Endothelial cell (in vitro differentiated cells): ENCODE measurements around the gene ITGA6. TPM values are rescaled to one million over a fixed set of nuclear protein-coding genes. Genes with fewer than 3 reads are reported as not detected.
A peak's percentile ranks its signal among the peaks of the same experiment; 100 is the strongest.
"Not testable (repeated sequence)": the region's sequence is repeated elsewhere in the genome, so short reads cannot be mapped to it uniquely, and the experiment has no call there.

Source experiments
- DNase-seq: peaks from one replicate; pipeline ENCODE4 v3.0.0; 2021; ENCODE audit warnings: low spot score
- H3K27ac Mint-ChIP-seq: one replicate; pipeline ENCODE4 v1.8.0; 2021; ENCODE audit warnings: mixed read lengths, inconsistent platforms; ENCODE audit not compliant: unreplicated experiment
- H3K27me3 Mint-ChIP-seq: one replicate; pipeline ENCODE4 v1.8.0; 2021; ENCODE audit warnings: mild to moderate bottlenecking, moderate library complexity, mixed read lengths, inconsistent platforms; ENCODE audit not compliant: unreplicated experiment
- H3K36me3 Mint-ChIP-seq: one replicate; pipeline ENCODE4 v1.8.0; 2021; ENCODE audit warnings: mild to moderate bottlenecking, low read depth, mixed read lengths, inconsistent platforms; ENCODE audit not compliant: unreplicated experiment
- H3K4me1 Mint-ChIP-seq: one replicate; pipeline ENCODE4 v1.8.0; 2021; ENCODE audit warnings: mild to moderate bottlenecking, mixed read lengths, inconsistent platforms; ENCODE audit not compliant: unreplicated experiment
- H3K4me3 Mint-ChIP-seq: one replicate; pipeline ENCODE4 v1.8.0; 2021; ENCODE audit warnings: mild to moderate bottlenecking, mixed read lengths, inconsistent platforms; ENCODE audit not compliant: unreplicated experiment
- H3K9me3 Mint-ChIP-seq: one replicate; pipeline ENCODE4 v1.8.0; 2021; ENCODE audit warnings: mixed read lengths, inconsistent platforms; ENCODE audit not compliant: unreplicated experiment
- CTCF ChIP-seq: fragments of 200-600 bp; sonication (generic); IDR thresholded peaks from one replicate; pipeline ENCODE4 v1.5.0; 2021; ENCODE audit warnings: antibody characterized with exemption; ENCODE audit not compliant: unreplicated experiment
- total RNA-seq: library from RNA; stranded (reverse); fragmentation: NEBNext Ultra II Directional; extraction: Animal tissue kit (Norgen Biotek cat#: 25700); gene quantifications from one replicate; pipeline ENCODE4 v1.2.1, GENCODE V29; 2021; ENCODE audit not compliant: unreplicated experiment

ITGA6 gene
- total RNA-seq, 1 donor from 2014 or later, result 34.0 TPM

DNA sequence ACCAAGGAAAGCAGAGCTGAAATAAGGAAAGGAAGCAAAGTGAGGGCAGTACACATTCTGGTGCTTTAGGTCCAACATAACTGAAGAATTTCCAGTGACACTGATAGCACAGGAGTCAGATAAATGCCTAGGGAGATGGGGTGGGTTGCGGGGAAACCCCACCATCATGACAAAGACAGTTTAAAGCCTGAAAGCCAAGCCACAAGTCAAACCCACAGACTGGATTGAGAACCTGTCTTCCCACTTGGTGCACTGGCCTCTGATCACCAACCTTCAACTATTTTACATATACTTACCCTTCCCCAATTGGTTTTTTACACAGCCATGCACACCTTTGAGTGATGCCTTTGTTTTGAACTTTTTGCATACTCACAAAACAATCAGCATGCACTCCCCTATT is 106.3 kb downstream of the ITGA6 start:
- no peak for DNase-seq
- TF ChIP-seq CTCF, result no peak
- Mint-ChIP-seq H3K4me3 (peak overlapping the region; percentile 39), H3K4me1 (no peaks in the 10 kb centered on the region), H3K9me3 (peaks cover 31% of the 10 kb centered on the region), H3K36me3 (peaks cover 70% of the 10 kb centered on the region), H3K27ac (no peak overlapping the region), H3K27me3 (peaks cover 5% of the 10 kb centered on the region)

DNA sequence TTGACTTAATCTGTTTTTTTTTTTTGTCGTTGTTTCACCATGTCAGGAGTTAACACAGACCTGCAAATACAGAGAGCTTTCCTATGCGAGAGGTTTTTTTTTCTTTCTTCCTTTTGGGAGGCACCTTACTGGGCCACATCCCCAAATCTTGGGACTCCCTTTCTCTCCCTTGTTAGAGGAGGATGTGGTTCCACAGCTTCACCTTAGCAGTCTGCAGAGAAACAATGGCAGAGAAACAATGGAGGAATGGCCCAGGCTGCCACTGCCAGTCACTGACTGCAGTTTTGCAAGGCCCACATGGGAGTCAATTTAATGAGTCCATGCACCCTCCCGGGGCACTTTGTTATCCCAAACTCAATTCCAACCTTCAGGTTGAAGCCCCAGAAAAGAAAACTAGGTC is 107.7 kb downstream of the ITGA6 start:
- no peak for TF ChIP-seq CTCF
- Mint-ChIP-seq H3K27ac (no peak overlapping the region), H3K27me3 (peaks cover 7% of the 10 kb centered on the region), H3K4me1 (no peaks in the 10 kb centered on the region), H3K36me3 (peaks cover 66% of the 10 kb centered on the region), H3K9me3 (peaks cover 42% of the 10 kb centered on the region), H3K4me3 (peak overlapping the region; percentile 18)
- DNase-seq, result no peak

DNA sequence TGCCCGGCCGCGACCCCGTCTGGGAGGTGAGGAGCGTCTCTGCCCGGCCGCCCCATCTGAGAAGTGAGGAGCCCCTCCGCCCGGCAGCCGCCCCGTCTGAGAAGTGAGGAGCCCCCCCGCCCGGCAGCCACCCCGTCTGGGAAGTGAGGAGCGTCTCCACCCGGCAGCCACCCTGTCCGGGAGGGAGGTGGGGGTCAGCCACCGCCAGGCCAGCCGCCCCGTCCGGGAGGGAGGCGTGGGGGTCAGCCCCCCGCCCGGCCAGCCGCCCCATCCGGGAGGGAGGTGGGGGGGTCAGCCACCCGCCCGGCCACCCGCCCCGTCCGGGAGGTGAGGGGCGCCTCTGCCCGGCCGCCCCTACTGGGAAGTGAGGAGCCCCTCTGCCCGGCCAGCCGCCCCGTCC is 110.5 kb downstream of the ITGA6 start:
- H3K27ac Mint-ChIP-seq, H3K27me3 Mint-ChIP-seq, H3K4me1 Mint-ChIP-seq, DNase-seq, H3K4me3 Mint-ChIP-seq: not testable (repeated sequence)
- H3K36me3 Mint-ChIP-seq, result peaks cover 58% of the 10 kb centered on the region
- peaks cover 39% of the 10 kb centered on the region for H3K9me3 Mint-ChIP-seq

DNA sequence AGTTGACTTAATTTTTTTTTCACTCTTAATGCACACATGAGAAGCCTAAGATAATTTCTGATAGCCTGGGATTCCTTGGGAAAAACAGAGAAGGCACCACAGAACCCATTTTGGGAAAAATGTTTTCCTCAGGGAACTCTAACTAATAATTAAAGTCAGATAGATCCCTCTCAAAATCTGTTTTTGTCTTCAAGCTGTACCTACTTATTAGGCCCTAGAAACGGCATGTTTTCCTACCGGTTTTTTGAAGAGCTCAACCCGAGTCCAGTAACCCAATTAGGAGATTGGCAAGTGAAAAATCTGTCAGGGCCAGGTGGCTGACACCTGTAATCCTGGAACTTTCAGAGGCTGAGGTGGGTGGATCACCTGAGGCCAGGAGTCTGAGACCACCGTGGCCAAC is 112.4 kb downstream of the ITGA6 start:
- H3K27me3 Mint-ChIP-seq, result peaks cover 14% of the 10 kb centered on the region
- H3K36me3 Mint-ChIP-seq, result peaks cover 60% of the 10 kb centered on the region
- TF ChIP-seq CTCF, result no peak
- H3K9me3 Mint-ChIP-seq, result peaks cover 42% of the 10 kb centered on the region
- H3K4me3 Mint-ChIP-seq, result peak overlapping the region; percentile 70
- DNase-seq, result no peak
- H3K4me1 Mint-ChIP-seq, result no peaks in the 10 kb centered on the region
- no peak overlapping the region for H3K27ac Mint-ChIP-seq

- H3K27me3 Mint-ChIP-seq, result peaks cover 12% of the 10 kb centered on the region
- no peak for TF ChIP-seq CTCF
- H3K4me1 Mint-ChIP-seq, result no peaks in the 10 kb centered on the region
- no peak overlapping the region for H3K4me3 Mint-ChIP-seq
- H3K27ac Mint-ChIP-seq, result no peak overlapping the region
- H3K36me3 Mint-ChIP-seq, result peaks cover 57% of the 10 kb centered on the region
- H3K9me3 Mint-ChIP-seq, result peaks cover 41% of the 10 kb centered on the region
- no peak for DNase-seq
Measured at GRCh38 chr2:172540421-172540820, 113.0 kb downstream of the ITGA6 start.
